Bronchial epithelial cell (primary cell): Measurements from ENCODE around the gene CDH26. TPM values are rescaled to one million over a fixed set of nuclear protein-coding genes. Genes with fewer than 3 reads are reported as not detected.
A peak's percentile ranks its signal among the peaks of the same experiment; 100 is the strongest.

ENCODE experiments used
- DNase-seq: peaks from one replicate; pipeline ENCODE4 v3.0.0-alpha.2; 2010; ENCODE audit warnings: low read depth
- FAIRE-seq: peaks from 2 replicates; lab custom pipeline; 2011; peaks lifted over from hg19 to GRCh38; lab: Jason Lieb, UNC
- H3K27me3 ChIP-seq: 2 replicates; pipeline ENCODE4 v1.5.1; 2011; ENCODE audit warnings: low read length; ENCODE audit not compliant: control insufficient read depth, insufficient read depth
- H3K36me3 ChIP-seq: 2 replicates; pipeline ENCODE4 v1.5.1; 2011; ENCODE audit warnings: low read length; ENCODE audit not compliant: control insufficient read depth, insufficient read depth
- H3K4me3 ChIP-seq: 2 replicates; pipeline ENCODE4 v1.5.1; 2011; ENCODE audit warnings: mild to moderate bottlenecking, low read depth, low read length, control low read depth
- CTCF ChIP-seq: IDR thresholded peaks from 2 replicates; pipeline ENCODE4 v1.5.1; 2011; ENCODE audit warnings: mild to moderate bottlenecking, moderate library complexity, low read length, control low read depth, inconsistent platforms; ENCODE audit not compliant: insufficient read depth, severe bottlenecking
- total RNA-seq: library from RNA; depleted of rRNA; stranded (reverse); fragments of >200 nt; gene quantifications from 2 replicates; pipeline ENCODE4 v1.2.1, GENCODE V29; 2014

The CDH26 gene
- total RNA-seq, 1 donor from 2014 or later = 2.4 TPM

GRCh38 chr20:59961423-59961822 lies 3.2 kb downstream of the CDH26 start:
- H3K27me3 ChIP-seq = no peaks in the 10 kb centered on the region
- no peaks in the 10 kb centered on the region for H3K36me3 ChIP-seq
- peak; percentile 93 for FAIRE-seq
- peak; percentile 67 for DNase-seq
- no peak for TF ChIP-seq CTCF
- H3K4me3 ChIP-seq = no peak overlapping the region

GRCh38 chr20:59962155-59962554 lies 3.9 kb downstream of the CDH26 start:
- no peak for DNase-seq
- Histone ChIP-seq H3K27me3 (no peaks in the 10 kb centered on the region), H3K36me3 (no peaks in the 10 kb centered on the region), H3K4me3 (no peak overlapping the region)
- FAIRE-seq = no peak
- no peak for TF ChIP-seq CTCF

- no peak overlapping the region for H3K4me3 ChIP-seq
- FAIRE-seq (no peak), DNase-seq (no peak)
- TF ChIP-seq CTCF = no peak
- no peaks in the 10 kb centered on the region for H3K36me3 ChIP-seq
- H3K27me3 ChIP-seq = no peaks in the 10 kb centered on the region
Observed at GRCh38 chr20:59966428-59966827, 8.2 kb downstream of the CDH26 start.

GRCh38 chr20:59971428-59971827 lies 13.2 kb downstream of the CDH26 start:
- TF ChIP-seq CTCF = no peak
- no peak for FAIRE-seq

GRCh38 chr20:59972037-59972801 lies 14.0 kb downstream of the CDH26 start:
- FAIRE-seq (peak; percentile 88), DNase-seq (peak; percentile 100)
- Histone ChIP-seq H3K4me3 (no peak overlapping the region), H3K36me3 (no peaks in the 10 kb centered on the region), H3K27me3 (no peaks in the 10 kb centered on the region)
- no peak for TF ChIP-seq CTCF

More at GRCh38 chr20:59971428-59971827, 13.2 kb downstream of the CDH26 start:
- Histone ChIP-seq H3K4me3 (no peak overlapping the region), H3K27me3 (no peaks in the 10 kb centered on the region), H3K36me3 (no peaks in the 10 kb centered on the region)
- peak; percentile 73 for DNase-seq
